HG03354 (cell line): ENCODE measurements around the gene RPS15A.
"Not testable (repeated sequence)": the region's sequence is repeated elsewhere in the genome, so short reads cannot be mapped to it uniquely, and the experiment has no call there.

Experiments
- ATAC-seq: cut with Tn5 transposase; IDR thresholded peaks from one replicate; pipeline ENCODE4 v1.9.1; 2021; ENCODE audit warnings: mild to moderate bottlenecking; ENCODE audit not compliant: unreplicated experiment, poor library complexity, severe bottlenecking

RPS15A gene

DNA sequence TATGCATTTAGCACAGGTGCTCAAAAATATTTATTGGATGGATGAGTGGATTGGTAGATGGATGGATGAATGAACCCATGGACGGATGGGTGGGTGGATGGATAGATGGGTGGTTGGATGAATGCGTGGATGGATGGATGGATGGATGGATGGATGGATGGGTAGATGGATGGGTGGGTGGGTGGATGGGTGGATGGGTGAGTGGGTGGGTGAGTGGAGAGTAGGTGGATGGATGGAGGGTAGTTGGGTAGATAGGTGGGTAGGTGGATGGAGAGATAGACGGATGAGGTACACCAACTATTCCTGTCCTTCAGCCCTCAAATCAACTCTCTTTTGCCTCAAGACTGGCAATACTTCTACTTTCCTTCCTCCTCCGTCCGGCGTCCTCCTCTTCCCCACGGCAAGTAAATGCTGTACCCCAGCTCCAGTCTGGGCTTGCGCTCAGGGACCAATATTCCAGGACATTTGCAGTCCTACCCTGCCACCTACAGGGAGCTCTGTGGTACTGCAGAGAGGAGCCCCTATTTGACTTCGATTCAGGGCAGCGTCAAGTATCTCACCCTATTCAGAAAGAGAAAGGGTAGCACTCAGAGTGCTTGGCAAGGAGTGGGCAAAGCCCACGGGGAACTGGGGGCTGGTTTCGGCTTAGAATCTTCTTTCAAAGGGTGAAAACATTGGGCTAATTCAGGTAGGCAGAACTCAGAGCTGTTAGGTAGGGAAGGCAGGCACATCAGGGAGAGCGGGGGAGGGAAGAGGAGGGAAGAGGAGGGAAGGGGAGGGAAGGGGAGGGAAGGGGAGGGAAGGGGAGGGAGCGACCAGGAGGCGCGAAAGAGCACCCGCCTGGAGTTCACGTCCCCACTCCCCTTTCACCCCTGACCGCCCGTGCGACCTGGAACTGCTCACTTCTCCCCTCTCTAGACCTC, 30.3 kb downstream of the RPS15A start:
- peak; percentile 63 for ATAC-seq

DNA sequence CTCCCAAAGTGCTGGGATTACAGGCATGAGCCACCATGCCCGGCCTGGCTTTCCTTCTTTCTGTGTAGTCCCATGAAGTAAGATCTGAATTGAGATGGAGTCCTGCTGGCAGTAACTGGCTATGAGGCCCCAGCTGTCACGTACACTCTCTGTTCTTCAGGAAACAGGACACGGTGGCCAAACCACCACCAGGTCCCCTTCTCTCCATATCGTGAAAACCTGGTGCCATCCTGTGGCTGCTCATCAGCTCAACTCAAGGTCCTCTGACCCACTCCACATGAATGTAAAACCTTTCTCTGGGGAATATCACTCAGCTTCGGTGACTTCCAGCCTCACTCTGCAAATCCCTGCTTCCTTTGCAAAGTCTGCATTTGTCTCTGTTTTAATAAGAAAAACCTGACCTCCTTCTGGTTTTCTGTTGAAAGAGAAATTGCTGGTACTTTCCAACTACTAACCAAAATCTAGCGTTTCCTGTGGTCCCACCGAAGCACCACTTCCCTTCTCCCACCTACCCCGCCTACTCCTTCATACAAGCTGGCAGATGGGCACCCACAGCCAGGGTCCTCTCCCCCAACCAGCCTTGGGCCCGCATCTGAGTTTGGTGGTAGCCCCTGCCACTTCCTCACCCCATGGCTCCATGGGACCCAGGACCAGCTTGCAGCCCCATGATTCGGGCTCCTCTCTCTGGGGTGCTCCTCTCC, 32.0 kb downstream of the RPS15A start:
- not testable (repeated sequence) for ATAC-seq

DNA sequence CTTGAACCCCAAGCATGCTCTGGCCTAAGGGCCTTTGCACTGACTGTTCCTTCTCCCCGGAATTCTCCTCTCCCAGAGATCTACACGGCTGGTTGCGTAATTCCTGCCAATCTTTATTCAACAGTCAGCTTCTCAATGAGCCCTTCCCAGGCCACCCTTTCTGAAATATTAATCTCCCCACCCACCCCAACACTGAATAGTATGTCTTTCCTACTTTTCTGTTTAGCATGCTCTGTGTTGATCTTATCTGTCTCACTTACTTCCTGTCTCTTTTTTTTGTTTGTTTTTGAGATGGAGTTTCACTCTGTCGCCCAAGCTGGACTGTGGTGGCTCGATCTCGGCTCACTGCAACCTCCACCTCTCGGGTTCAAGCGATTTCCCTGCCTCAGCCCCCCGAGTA, 33.5 kb downstream of the RPS15A start:
- ATAC-seq: not testable (repeated sequence)

DNA sequence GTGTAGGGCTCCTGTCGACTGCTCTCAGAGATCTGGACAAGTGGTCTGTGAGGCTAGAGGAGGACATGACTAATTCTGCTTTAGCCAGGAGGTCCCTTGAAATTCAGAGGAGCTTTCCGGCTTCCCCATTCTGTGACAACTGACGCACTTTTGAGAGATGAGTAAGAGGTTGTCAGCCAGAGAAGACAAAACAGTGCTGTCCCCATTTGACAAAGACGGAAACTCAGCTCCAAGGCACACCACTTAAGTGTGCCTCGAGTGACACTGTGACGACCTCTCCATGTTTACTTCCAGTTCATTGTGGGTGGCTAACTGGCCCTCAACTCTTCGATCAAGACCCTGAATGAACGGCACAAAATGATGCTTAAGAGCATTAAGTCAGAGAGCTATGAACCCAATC, 47.3 kb downstream of the RPS15A start:
- ATAC-seq: not testable (repeated sequence)

DNA sequence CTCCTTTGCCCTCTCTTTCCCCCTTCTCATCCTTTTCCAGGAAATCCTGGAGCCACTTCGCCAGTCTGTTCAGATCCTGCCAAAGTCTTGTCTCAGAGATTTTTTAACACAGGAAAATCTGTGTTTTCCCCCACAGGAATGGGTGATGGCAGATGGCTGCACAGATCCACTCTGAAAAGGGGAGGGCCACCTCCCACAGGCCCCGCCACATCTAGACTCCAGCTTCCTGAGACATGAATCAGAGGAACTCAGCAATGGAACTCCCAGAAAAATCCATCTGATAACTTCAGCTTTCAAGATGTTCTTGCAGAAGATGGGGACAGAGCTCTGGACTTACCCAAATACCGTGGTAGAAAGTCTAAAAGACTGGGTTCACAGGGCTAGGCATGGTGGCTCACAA, 50.1 kb downstream of the RPS15A start:
- not testable (repeated sequence) for ATAC-seq

DNA sequence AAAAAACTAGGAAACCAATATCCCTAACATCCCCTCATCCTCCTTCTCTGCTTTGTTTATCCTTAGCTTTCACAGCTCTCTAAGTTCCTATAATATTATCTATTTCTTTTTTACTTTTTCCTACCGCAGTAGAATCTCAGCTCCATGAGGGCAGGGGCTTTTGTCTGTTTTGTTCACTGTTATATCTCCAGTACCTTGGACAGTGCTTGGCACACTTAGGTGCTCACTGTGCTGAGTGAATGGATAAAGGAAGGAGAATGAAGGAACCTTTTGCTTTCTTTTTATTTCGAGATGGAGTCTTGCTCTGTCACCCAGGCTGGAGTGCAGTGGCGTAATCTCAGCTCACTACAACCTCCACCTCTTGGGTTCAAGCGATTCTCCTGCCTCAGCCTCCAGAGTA, 51.4 kb downstream of the RPS15A start:
- not testable (repeated sequence) for ATAC-seq

DNA sequence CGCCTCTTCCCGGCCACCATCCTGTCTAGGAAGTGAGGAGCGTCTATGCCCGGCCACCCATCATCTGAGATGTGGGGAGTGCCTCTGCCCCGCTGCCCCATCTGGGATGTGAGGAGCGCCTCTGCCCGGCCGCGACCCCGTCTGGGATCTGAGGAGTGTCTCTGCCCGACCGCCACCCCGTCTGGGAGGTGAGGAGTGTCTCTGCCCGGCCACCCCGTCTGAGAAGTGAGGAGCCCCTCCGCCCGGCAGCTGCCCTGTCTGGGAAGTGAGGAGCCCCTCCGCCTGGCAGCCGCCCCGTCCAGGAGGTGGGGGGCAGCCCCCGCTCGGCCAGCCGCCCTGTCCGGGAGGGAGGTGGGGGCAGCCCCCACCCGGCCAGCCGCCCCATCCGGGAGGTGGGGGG, 55.9 kb downstream of the RPS15A start:
- not testable (repeated sequence) for ATAC-seq
